ENCODE data around the gene ADIPOQ. TPM values are rescaled to one million over a fixed set of nuclear protein-coding genes. Genes with fewer than 3 reads are reported as not detected.
"Not testable (repeated sequence)": the region's sequence is repeated elsewhere in the genome, so short reads cannot be mapped to it uniquely, and the experiment has no call there.

Gene ADIPOQ
- total and polyA plus RNA-seq, 2 of the 4 experiments (the other 2 are of a cell fraction) = not detected

GRCh38 chr3:186893071-186893470 is 50.6 kb downstream of the ADIPOQ start:
- intact Hi-C loops (cut with micrococcal nuclease); H2BK20ac ChIP-seq (ENCODE audit: low read depth, low read length); H3K9me3 ChIP-seq (ENCODE audit: control insufficient read depth, insufficient read depth, low read length); H2AK5ac ChIP-seq (ENCODE audit: low read depth, low read length); H2BK5ac ChIP-seq (ENCODE audit: low read depth, low read length, poor library complexity, severe bottlenecking); BruUV-seq (replicated peaks); H4K91ac ChIP-seq (ENCODE audit: insufficient read depth, low read depth, low read length); H2AK9ac ChIP-seq (replicated peaks; ENCODE audit: low read depth, low read length, poor library complexity); H3K36me3 ChIP-seq (ENCODE audit: control insufficient read depth, insufficient read depth, low read length); H2AFZ ChIP-seq (replicated peaks; ENCODE audit: low read length, poor library complexity); H2BK15ac ChIP-seq (ENCODE audit: low read depth, low read length); H3K79me1 ChIP-seq (ENCODE audit: low read depth in 1 of 2, low read length in 2 of 2); H3K56ac ChIP-seq (ENCODE audit: extremely low read depth, insufficient read depth, low read length); H2BK120ac ChIP-seq (ENCODE audit: low read depth, low read length); H3K4me2 ChIP-seq (ENCODE audit: low read depth, low read length); H3K4me1 ChIP-seq (ENCODE audit: control insufficient read depth, insufficient read depth, low read length); H3K9me1 ChIP-seq (ENCODE audit: insufficient read depth, low read length); H3K9ac ChIP-seq (ENCODE audit: low read depth, low read length); H4K20me1 ChIP-seq (ENCODE audit: insufficient read depth, low read length); H4K8ac ChIP-seq (ENCODE audit: low read depth in 2 of 2, low read length in 2 of 2); H3K27ac ChIP-seq (ENCODE audit: insufficient read depth, low read length); dilution Hi-C loops (cut with HindIII; ENCODE audit: low sequenced_read_pairs, unreplicated experiment); CTCF ChIA-PET; in situ Hi-C loops (cut with MboI; ENCODE audit: low sequenced_read_pairs); H3K27me3 ChIP-seq (ENCODE audit: control insufficient read depth, insufficient read depth, low read length); H3K18ac ChIP-seq (ENCODE audit: low read depth, low read length); H3K14ac ChIP-seq (replicated peaks; ENCODE audit: low read depth, low read length); DNase-seq; H3K4me3 ChIP-seq (ENCODE audit: insufficient read depth, low read depth, low read length); POLR2A ChIA-PET (ENCODE audit: unreplicated experiment); H3K23ac ChIP-seq (ENCODE audit: low read depth, low read length); H4K5ac ChIP-seq (ENCODE audit: low read depth, low read length); H3K4ac ChIP-seq (ENCODE audit: low read depth, low read length); ATAC-seq (ENCODE audit: low read depth): not testable (repeated sequence)
- WGBS, 2 experiments (ENCODE audit: extremely low coverage in 2 of 2, insufficient read length in 1 of 2) = no CpG with 5 or more reads among the region's 2 CpGs
